GM18498 (cell line): Measurements from ENCODE around the gene FLOT2.
"Not testable (repeated sequence)": the region's sequence is repeated elsewhere in the genome, so short reads cannot be mapped to it uniquely, and the experiment has no call there.

Experiments used
- ATAC-seq: cut with Tn5 transposase; IDR thresholded peaks from one replicate; pipeline ENCODE4 v1.9.1; 2021; ENCODE audit warnings: mild to moderate bottlenecking, moderate library complexity; ENCODE audit not compliant: unreplicated experiment

FLOT2 gene

DNA sequence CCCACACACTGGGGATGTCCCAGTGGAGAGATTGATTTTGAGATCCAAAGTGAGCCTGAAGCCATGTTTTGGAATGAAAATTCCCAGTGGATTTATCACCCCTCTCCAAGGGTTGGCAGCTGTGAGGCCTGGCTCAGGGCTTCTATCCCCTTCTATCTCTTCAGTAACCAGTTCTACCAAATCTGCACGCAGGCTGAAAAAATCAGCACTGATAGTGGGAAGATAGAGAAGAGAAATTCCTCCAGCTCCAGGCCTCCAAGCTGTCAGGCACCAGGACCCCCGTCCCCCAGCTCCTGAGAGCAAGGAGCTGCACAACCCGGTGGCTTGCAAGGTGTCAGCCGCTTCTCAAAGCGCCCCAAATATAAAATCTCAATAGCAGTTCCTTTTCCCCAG is 1.0 kb downstream of the FLOT2 start:
- no peak for ATAC-seq

DNA sequence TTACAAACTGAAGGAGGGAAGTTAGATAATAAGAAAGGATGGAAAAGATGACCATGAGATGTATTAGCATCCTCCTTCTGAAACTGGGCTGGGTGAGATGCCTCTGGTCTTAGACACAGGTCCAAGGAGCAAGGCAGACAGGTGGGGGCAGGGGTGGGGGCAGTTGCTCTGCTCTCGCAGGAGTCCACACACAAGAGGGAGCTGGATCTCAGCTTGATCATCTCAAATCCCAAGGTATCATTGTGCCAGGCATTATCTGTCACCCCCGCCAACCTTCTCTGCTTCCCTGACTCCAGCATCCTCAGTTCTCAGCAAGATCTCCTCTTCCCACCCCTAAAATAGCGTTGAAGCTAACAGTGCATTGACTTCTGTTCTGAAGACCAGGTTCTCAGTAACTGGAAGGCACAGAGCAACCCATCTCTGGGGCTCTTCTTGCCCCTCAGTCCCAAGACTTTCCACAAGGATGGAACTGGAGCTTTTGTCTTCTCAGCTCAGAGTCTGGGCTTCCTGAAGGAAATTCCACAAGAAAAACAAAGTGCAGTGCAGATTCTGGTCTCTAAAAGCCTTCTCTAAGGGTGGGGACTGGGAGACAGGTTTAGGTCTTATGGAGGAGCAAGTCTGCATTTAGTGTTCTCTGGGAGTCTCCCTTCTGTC is 1.6 kb downstream of the FLOT2 start:
- ATAC-seq = no peak

DNA sequence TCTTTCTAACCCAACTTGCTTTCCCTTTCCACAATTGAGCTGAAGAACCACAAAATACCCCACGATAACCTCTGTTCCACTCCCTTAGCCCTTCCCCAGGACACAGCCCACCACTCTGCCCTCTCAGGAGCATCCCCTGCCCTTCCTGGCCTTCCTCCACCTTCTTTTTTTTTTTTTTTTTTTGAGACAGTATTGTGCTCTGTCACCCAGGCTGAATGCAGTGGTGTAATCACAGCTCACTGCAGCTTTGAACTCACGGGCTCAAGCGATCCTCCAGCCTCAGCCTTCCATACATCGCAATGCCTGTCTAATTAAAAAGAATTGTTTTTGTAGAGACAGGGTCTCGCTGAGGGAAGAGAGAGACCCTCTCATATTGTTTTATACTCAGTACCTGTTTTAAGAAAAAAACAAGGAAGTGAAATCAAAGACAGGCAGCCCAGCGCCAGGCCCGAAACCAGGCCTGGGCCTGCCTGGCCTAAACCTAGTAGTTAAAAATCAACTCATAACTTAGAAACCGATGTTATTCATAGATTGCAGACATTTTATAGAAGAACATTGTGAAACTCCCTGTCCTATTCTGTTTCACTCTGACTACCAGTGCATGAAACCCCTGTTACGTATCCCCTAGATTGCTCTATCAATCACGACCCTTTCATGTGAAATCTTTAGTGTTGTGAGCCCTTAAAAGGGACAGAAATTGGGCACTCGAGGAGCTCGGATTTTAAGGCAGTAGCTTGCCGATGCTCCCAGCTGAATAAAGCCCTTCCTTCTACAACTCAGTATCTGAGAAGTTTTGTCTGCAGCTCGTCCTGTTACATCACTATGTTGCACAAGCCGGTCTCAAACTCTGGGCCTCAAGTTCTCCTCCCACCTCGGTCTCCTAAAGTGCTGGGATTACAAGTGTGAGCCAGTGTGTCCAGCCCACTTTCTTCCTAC is 4.0 kb downstream of the FLOT2 start:
- ATAC-seq = not testable (repeated sequence)

DNA sequence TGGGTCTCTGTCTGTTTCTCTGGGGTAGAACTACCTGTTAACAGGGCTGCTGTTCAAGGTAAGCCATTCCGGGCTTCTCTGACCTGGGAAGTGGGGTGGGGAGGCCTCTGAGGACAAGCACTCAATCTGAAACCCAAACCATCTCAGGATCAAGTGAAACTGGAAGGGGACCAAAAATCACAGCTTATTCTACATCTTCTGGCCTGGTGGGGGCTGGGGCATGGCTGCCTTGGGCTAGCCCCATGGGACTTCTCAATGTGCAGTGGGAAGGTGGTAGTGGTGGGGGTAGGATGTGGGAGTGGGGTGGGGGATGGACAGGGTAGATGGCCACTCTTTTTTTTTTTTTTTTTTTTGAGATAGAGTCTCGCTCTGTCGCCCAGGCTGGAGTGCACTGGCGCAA is 5.5 kb downstream of the FLOT2 start:
- ATAC-seq = no peak

GRCh38 chr17:28891201-28891600 is 6.3 kb downstream of the FLOT2 start:
- no peak for ATAC-seq

DNA sequence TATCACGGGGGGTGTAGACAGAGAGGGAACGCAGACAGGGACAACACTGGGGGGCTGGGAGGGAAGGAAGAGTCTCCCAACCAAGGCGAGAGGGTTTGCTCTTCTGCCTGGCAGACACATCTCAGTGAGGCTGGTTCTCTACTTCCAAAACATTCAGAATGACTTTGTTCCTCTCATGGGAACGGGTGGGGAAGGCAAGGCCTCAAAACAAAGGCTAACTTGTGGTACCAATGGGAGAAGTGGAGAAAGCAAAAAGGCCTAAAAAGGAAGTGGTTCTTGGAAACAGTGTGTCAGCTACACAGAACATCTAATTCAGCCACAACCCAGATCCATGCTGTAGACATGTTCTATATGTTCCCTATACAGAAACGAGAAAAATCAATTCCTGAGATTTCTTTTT is 7.5 kb downstream of the FLOT2 start:
- ATAC-seq = no peak

DNA sequence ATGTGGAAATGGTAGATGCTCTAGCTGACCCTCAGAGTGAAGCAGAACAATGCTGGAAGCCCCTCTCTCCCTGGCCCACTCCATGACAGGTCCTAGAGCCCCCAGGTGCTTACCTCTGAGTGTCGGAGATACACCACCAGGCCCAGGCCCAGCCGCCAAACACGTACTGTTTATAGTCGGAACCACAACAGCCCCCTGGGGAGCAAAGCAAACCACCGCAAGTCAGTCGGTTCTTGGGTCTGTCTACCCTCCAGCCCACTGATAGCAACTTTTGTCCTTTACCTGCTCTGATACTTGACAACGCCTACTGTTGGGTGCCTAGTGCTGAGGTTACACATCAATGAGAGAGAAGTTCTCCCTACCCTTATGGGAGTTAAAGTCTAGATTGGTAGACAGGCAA is 8.7 kb downstream of the FLOT2 start:
- ATAC-seq = no peak

DNA sequence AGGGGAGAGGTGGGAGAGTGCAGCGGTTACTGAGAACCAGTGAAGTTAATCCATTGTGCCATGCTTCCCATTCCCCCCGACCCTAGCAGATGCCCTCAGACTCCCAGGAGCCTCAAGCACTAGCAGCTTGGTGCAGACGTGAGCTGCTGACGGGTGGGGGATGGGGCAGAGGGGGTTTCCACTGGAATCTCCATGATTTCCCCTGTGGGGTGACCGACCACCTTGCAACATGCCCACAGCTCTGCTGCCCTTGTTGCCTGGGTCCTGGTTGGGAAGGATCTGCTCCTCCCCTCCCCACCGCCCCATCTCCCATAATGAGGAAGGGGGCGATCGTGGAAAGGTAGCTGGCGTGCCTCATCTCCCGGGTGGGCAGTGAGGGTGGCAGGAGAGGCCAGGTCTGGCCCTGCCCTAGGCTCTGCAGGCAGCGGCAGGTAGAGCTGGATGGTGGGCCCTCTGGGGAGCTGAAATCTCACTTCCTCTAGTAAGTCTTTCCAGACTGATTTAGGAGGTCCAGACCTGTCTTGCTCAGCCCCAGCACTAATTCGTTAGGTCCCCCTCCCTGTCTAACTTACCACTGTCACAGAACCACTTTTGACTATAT is 9.6 kb downstream of the FLOT2 start:
- no peak for ATAC-seq

DNA sequence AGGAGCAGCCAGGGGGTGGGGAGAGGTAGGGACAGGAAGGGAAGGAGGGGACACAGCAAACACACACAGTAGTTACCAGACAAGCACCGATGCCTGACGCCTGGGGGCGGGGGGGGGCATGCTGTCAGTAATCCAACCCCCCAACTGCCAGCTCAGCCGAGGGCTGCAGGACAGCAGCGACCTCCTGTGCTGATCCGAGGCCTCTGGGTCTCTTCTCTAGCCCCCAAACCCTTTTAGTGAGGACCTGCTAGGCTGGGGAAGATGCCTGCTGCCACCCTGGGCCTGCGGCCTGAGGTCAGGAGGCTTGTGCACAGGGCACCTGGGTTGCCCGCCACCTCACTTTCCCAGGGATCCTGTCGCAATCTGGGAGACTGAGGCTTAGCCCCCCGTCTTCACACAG is 11.6 kb downstream of the FLOT2 start:
- ATAC-seq = no peak

DNA sequence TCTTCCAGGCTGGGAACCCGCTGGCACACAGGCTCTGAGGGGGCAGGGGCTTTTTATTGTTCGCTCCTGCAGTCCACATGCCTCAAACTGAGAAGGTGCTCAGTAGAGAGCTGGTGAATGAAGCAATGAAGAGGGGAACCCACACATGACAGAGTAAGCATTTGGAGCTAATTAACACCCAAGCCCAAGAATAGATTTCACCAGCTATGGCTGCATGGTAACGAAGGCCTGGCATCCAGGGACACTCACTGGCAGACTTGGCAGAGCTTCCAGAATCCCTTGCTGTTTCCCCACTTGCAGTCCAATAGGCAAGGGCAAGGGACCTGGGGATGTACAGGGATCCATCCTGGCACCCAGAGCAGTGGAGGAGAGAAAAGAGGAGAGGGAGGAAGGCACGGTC is 12.2 kb downstream of the FLOT2 start:
- no peak for ATAC-seq

DNA sequence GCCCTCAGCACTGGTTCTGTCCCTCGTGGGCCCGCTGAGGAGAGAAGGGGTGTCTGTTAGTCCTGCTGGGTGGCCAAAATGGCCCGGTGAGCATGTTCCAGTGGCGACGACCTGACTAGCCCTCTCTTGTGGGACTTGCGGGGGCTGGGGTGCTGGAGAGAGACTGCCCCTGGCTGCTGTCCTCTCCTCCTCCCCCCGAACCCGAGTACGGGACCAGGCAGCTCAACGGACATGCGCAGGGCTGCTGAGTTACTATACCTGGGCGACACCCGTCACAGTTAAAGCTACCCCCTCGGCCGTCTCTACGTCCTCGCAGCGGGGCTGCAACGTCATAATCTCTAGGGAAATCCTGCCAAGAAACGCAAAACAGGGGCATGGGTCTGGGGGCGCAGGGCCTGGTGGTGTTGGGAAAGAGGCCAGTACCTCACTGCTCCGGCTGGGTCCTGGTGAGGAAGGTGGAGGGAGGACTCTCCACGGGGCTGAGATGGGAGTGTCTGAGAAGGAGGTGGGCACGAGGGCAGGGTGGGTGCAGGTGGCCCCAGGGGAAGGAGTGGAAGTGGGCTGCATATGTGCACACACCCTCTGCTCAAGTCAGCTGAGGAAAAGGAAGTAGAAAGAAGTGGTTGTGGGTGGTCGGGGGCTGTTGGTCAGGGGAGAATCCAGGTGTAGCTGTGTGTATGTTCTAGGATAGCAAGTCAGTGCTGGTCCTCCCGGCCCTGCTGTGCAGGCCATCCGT is 13.4 kb downstream of the FLOT2 start:
- ATAC-seq = no peak

DNA sequence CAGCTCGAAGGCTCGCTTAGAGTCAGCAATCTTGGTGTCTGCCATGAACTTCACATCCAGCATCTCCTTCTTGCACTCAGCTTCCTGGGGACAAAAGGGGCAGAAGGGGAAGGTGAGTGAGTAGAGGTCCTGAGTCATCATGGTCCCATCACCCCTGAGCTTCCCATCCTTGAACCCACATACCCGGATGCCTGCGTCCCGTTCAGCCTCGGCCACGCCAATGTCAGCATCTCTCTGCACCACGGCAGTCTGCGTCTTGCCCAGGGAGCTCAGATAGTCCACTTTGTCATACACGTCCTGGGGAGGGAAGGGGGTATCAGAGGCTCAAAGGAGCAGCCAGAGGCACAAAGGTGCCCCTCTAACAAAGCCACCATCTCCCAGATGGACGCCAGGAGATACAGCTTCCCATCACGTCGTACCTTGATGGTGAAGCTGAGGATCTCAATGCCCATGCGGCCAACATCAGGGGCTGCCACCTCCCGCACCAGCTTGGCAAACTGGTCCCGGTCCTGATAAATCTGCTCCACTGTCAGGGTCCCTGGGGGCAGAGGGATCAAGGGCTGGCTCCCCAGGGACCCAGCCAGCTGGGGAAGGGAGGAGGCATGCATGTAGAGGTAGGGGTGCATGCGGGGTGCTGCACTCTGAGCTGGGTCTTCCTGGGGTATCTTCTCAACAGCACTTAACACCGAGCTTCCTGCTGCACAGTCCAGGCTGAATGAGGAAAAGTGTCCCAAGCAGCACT is 15.2 kb downstream of the FLOT2 start:
- ATAC-seq = no peak

DNA sequence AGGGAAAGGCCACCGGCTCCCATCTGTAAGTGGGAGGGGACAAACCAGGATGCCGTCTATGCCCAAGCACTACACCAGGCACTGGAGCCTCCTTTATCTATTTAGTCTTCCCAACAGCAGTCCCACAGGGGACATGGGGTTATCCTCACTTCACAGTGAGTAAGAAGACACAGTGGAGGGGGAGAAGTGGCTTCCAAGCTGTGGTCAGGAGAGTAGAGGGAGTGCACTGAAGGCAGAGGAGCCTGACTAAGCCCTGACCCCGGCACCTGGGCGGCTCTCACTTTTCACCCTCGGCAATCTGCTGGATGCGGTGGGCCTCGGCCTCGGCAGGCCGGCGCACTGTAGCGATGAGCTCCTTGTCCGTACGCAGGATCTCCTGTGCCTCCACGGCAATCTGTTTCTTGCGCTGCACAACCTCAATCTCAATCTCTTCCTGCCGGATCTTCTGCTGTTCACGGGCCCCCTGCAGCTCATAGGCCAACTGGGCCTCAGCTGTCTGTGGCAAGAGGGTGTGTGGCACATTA is 15.9 kb downstream of the FLOT2 start:
- no peak for ATAC-seq

GRCh38 chr17:28880572-28880945 is 17.0 kb downstream of the FLOT2 start:
- no peak for ATAC-seq

GRCh38 chr17:28879886-28880571 is 17.5 kb downstream of the FLOT2 start:
- ATAC-seq = no peak

DNA sequence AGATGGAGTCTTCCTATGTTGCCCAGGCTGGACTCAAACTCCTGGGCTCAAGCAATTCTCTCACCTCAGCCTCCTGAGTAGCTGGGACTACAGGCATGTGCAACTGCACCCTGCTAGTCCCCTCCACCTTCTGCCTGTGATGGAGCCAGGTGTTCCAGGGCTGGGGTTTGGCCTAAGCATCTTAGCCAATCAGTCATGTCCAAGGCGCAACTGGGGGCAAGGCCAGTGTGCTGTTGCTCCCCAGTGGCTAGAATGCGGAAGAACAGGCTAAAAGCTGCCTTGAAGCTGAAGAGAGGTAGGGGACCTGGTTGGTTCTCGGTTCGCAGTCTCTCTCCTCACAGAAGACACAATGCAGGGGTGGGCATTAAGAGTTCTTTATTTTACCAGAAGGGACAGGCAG is 18.6 kb downstream of the FLOT2 start:
- no peak for ATAC-seq

DNA sequence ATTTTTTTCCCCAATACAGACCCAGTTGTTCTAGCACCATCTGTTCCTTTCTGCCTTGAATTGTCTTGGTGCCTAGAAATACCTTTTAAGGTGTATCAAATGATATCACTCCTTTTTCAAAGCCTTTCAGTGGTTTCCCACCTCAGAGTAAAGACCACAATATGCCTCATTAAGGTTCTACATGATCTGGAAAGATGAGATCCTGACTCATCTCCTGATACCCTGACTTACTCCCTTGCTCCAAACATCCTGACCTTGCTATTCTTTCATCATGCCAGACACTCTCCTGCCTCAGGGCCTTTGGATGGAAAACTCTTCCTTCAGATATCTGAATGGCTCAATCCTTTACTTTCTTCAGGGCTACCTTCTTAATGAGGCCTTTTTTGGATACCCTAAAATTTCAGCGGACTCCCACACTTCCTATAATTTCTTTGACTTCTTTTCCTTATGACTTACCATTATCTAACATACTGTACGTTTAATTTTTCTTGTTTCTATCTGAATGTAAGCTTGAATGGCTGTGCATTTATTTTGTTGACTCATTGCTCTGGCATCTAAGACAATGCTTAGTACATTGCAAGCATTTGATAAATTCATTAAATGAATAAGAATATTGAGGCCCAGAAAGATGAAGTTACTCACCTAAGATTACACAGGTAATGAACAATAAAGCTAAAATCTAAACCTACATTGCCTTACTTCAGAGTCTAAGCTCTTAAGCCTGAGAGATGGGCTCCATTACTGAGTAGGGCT is 19.2 kb downstream of the FLOT2 start:
- ATAC-seq = no peak

DNA sequence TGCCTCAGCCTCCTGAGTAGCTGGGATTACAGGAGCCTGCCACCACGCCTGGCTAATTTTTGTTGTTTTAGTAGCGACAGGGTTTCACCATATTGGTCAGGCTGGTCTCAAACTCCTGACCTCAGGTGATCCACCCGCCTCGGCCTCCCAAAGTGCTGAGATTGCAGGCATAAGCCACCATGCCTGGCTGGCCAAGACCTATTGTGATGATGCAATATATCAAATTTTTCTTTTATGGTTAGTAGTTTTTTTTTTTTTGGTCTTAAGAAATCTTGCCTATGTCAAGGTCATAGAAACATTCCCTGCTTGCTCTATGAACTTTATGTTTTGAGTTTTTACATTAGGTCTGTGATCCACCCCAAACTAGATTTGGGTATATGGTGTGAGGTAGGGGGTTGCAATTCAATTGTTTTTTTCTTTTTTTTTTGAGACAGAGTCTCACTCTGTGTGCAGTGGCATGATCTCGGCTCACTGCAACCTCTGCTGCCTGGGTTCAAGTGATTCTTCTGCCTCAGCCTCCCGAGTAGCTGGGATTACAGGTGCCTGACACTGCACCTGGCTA is 20.3 kb downstream of the FLOT2 start:
- not testable (repeated sequence) for ATAC-seq
